ENCODE data around the gene SH2D3A. TPM values are rescaled to one million over a fixed set of nuclear protein-coding genes. Genes with fewer than 3 reads are reported as not detected.
A peak's percentile ranks its signal among the peaks of the same experiment; 100 is the strongest.

The SH2D3A gene
- total and polyA plus RNA-seq, 5 donors from 2014 or later: 19.5 to 46.2 (median 23.6) TPM

GRCh38 chr19:6735181-6735911, 31.9 kb downstream of the SH2D3A start:
- Mint-ChIP-seq H3K27me3 (peaks cover 8% of the 10 kb centered on the region), H3K4me3 (peak overlapping the region; percentile 9 to 96 (median 89)), H3K4me1 (peaks cover 10 to 31% (median 21%) of the 10 kb centered on the region in 4 donors), H3K9me3 (no peaks in the 10 kb centered on the region), H3K36me3 (peaks cover 10% of the 10 kb centered on the region), H3K27ac (peak overlapping the region in 1 of 3 donors; percentile 97)
- Histone ChIP-seq H3K4me3 (ENCODE audit: low read depth, low read length) (no peak overlapping the region), H3K4me1 (ENCODE audit: control insufficient read depth, insufficient read depth, low read length, poor library complexity, severe bottlenecking) (peaks cover 36% of the 10 kb centered on the region), H3K36me3 (ENCODE audit: control insufficient read depth, insufficient read depth, low read length) (peaks cover 5% of the 10 kb centered on the region), H3K27ac (ENCODE audit: insufficient read depth, low read length, poor library complexity, severe bottlenecking) (peak overlapping the region; percentile 94), H3K9me3 (ENCODE audit: control insufficient read depth in 2 of 2, low read length in 2 of 2) (no peaks in the 10 kb centered on the region), H3K27me3 (ENCODE audit: control insufficient read depth, insufficient read depth, low read length) (no peaks in the 10 kb centered on the region)
- no peak for DNase-seq
- ATAC-seq (ENCODE audit: low read depth in 2 of 2): no peak

GRCh38 chr19:6734096-6734696, 33.0 kb downstream of the SH2D3A start:
- Mint-ChIP-seq H3K27ac (no peak overlapping the region), H3K9me3 (no peaks in the 10 kb centered on the region), H3K27me3 (peaks cover 8% of the 10 kb centered on the region), H3K36me3 (peaks cover 14% of the 10 kb centered on the region), H3K4me3 (no peak overlapping the region), H3K4me1 (peaks cover 10 to 28% (median 20%) of the 10 kb centered on the region in 4 donors)
- ATAC-seq (ENCODE audit: low read depth in 2 of 2): no peak
- Histone ChIP-seq H3K4me3 (ENCODE audit: low read depth, low read length) (no peak overlapping the region), H3K36me3 (ENCODE audit: control insufficient read depth, insufficient read depth, low read length) (peaks cover 5% of the 10 kb centered on the region), H3K27ac (ENCODE audit: insufficient read depth, low read length, poor library complexity, severe bottlenecking) (no peak overlapping the region), H3K4me1 (ENCODE audit: control insufficient read depth, insufficient read depth, low read length, poor library complexity, severe bottlenecking) (peaks cover 27% of the 10 kb centered on the region), H3K9me3 (ENCODE audit: control insufficient read depth in 2 of 2, low read length in 2 of 2) (no peaks in the 10 kb centered on the region), H3K27me3 (ENCODE audit: control insufficient read depth, insufficient read depth, low read length) (no peaks in the 10 kb centered on the region)
- no peak for DNase-seq

- peak overlapping the region in 1 of 4 donors; percentile 51 for H3K4me3 Mint-ChIP-seq
- ATAC-seq (ENCODE audit: low read depth in 2 of 2) (no peak), DNase-seq (no peak)
- H3K27me3 Mint-ChIP-seq: peaks cover 1% of the 10 kb centered on the region
- no peaks in the 10 kb centered on the region for H3K9me3 ChIP-seq (ENCODE audit: control insufficient read depth in 2 of 2, low read length in 2 of 2)
- no peak overlapping the region for H3K4me3 ChIP-seq (ENCODE audit: low read depth, low read length)
- peaks cover 14% of the 10 kb centered on the region for H3K36me3 Mint-ChIP-seq
- no peak overlapping the region for H3K27ac ChIP-seq (ENCODE audit: insufficient read depth, low read length, poor library complexity, severe bottlenecking)
- peaks cover 9 to 21% (median 14%) of the 10 kb centered on the region in 4 donors for H3K4me1 Mint-ChIP-seq
- no peaks in the 10 kb centered on the region for H3K9me3 Mint-ChIP-seq
- H3K27me3 ChIP-seq (ENCODE audit: control insufficient read depth, insufficient read depth, low read length): no peaks in the 10 kb centered on the region
- peaks cover 21% of the 10 kb centered on the region for H3K4me1 ChIP-seq (ENCODE audit: control insufficient read depth, insufficient read depth, low read length, poor library complexity, severe bottlenecking)
- peaks cover 5% of the 10 kb centered on the region for H3K36me3 ChIP-seq (ENCODE audit: control insufficient read depth, insufficient read depth, low read length)
- no peak overlapping the region for H3K27ac Mint-ChIP-seq
Observed at GRCh38 chr19:6733338-6734095, 33.7 kb downstream of the SH2D3A start.

- H3K4me1 ChIP-seq (ENCODE audit: control insufficient read depth, insufficient read depth, low read length, poor library complexity, severe bottlenecking): peaks cover 14% of the 10 kb centered on the region
- DNase-seq (no peak), ATAC-seq (ENCODE audit: low read depth in 2 of 2) (no peak)
- no peak overlapping the region for H3K4me3 ChIP-seq (ENCODE audit: low read depth, low read length)
- Mint-ChIP-seq H3K36me3 (peaks cover 14% of the 10 kb centered on the region), H3K9me3 (no peaks in the 10 kb centered on the region), H3K4me1 (peaks cover 5 to 14% (median 9%) of the 10 kb centered on the region in 4 donors), H3K27me3 (no peaks in the 10 kb centered on the region), H3K27ac (no peak overlapping the region), H3K4me3 (peak overlapping the region in 3 of 4 donors; percentile 27 to 86 (median 35))
- H3K27ac ChIP-seq (ENCODE audit: insufficient read depth, low read length, poor library complexity, severe bottlenecking): no peak overlapping the region
- H3K36me3 ChIP-seq (ENCODE audit: control insufficient read depth, insufficient read depth, low read length): peaks cover 5% of the 10 kb centered on the region
- no peaks in the 10 kb centered on the region for H3K27me3 ChIP-seq (ENCODE audit: control insufficient read depth, insufficient read depth, low read length)
- no peaks in the 10 kb centered on the region for H3K9me3 ChIP-seq (ENCODE audit: control insufficient read depth in 2 of 2, low read length in 2 of 2)
Observed at GRCh38 chr19:6732803-6733337, 34.4 kb downstream of the SH2D3A start.

GRCh38 chr19:6731822-6732221, 35.4 kb downstream of the SH2D3A start:
- no peaks in the 10 kb centered on the region for H3K27me3 ChIP-seq (ENCODE audit: control insufficient read depth, insufficient read depth, low read length)
- H3K36me3 Mint-ChIP-seq: peaks cover 14% of the 10 kb centered on the region
- H3K9me3 Mint-ChIP-seq: no peaks in the 10 kb centered on the region
- ATAC-seq (ENCODE audit: low read depth in 2 of 2): no peak
- no peak overlapping the region for H3K27ac ChIP-seq (ENCODE audit: insufficient read depth, low read length, poor library complexity, severe bottlenecking)
- no peak overlapping the region for H3K4me3 Mint-ChIP-seq
- H3K27ac Mint-ChIP-seq: no peak overlapping the region
- H3K36me3 ChIP-seq (ENCODE audit: control insufficient read depth, insufficient read depth, low read length): peaks cover 5% of the 10 kb centered on the region
- no peak overlapping the region for H3K4me3 ChIP-seq (ENCODE audit: low read depth, low read length)
- no peak for DNase-seq
- peaks cover 5 to 9% (median 7%) of the 10 kb centered on the region in 4 donors for H3K4me1 Mint-ChIP-seq
- H3K4me1 ChIP-seq (ENCODE audit: control insufficient read depth, insufficient read depth, low read length, poor library complexity, severe bottlenecking): peaks cover 11% of the 10 kb centered on the region
- H3K9me3 ChIP-seq (ENCODE audit: control insufficient read depth in 2 of 2, low read length in 2 of 2): no peaks in the 10 kb centered on the region
- H3K27me3 Mint-ChIP-seq: no peaks in the 10 kb centered on the region

GRCh38 chr19:6730941-6731670, 36.1 kb downstream of the SH2D3A start:
- ATAC-seq (ENCODE audit: low read depth in 2 of 2) (no peak), DNase-seq (no peak)
- H3K36me3 Mint-ChIP-seq: peaks cover 10% of the 10 kb centered on the region
- H3K4me1 Mint-ChIP-seq: peaks cover 2 to 4% (median 3%) of the 10 kb centered on the region in 4 donors
- Histone ChIP-seq H3K4me1 (ENCODE audit: control insufficient read depth, insufficient read depth, low read length, poor library complexity, severe bottlenecking) (peaks cover 3% of the 10 kb centered on the region), H3K27ac (ENCODE audit: insufficient read depth, low read length, poor library complexity, severe bottlenecking) (no peak overlapping the region), H3K27me3 (ENCODE audit: control insufficient read depth, insufficient read depth, low read length) (no peaks in the 10 kb centered on the region), H3K36me3 (ENCODE audit: control insufficient read depth, insufficient read depth, low read length) (peaks cover 5% of the 10 kb centered on the region), H3K4me3 (ENCODE audit: low read depth, low read length) (no peak overlapping the region), H3K9me3 (ENCODE audit: control insufficient read depth in 2 of 2, low read length in 2 of 2) (no peaks in the 10 kb centered on the region)
- H3K27ac Mint-ChIP-seq: no peak overlapping the region
- H3K27me3 Mint-ChIP-seq: no peaks in the 10 kb centered on the region
- no peaks in the 10 kb centered on the region for H3K9me3 Mint-ChIP-seq
- H3K4me3 Mint-ChIP-seq: no peak overlapping the region

GRCh38 chr19:6730153-6730804, 37.0 kb downstream of the SH2D3A start:
- Histone ChIP-seq H3K27me3 (ENCODE audit: control insufficient read depth, insufficient read depth, low read length) (no peaks in the 10 kb centered on the region), H3K36me3 (ENCODE audit: control insufficient read depth, insufficient read depth, low read length) (peaks cover 5% of the 10 kb centered on the region), H3K4me1 (ENCODE audit: control insufficient read depth, insufficient read depth, low read length, poor library complexity, severe bottlenecking) (no peaks in the 10 kb centered on the region), H3K4me3 (ENCODE audit: low read depth, low read length) (no peak overlapping the region), H3K9me3 (ENCODE audit: control insufficient read depth in 2 of 2, low read length in 2 of 2) (no peaks in the 10 kb centered on the region), H3K27ac (ENCODE audit: insufficient read depth, low read length, poor library complexity, severe bottlenecking) (no peak overlapping the region)
- Mint-ChIP-seq H3K9me3 (no peaks in the 10 kb centered on the region), H3K36me3 (peaks cover 9% of the 10 kb centered on the region), H3K27ac (no peak overlapping the region), H3K4me3 (no peak overlapping the region), H3K27me3 (no peaks in the 10 kb centered on the region), H3K4me1 (peaks cover 0 to 4% (median under 1%) of the 10 kb centered on the region in 4 donors)
- no peak for ATAC-seq (ENCODE audit: low read depth in 2 of 2)
- DNase-seq: peak in 1 of 3 donors; percentile 29
